H1 (cell line): ENCODE results near the gene ITGA4.

Source experiments
- EGR1 ChIP-seq: IDR thresholded peaks from 2 replicates; pipeline ENCODE4 v1.6.1; 2011; ENCODE audit warnings: low read depth, low read length, borderline replicate concordance
- HDAC2 ChIP-seq, 2 experiments: fragments of 300-600 bp in 1 of 2; sonication (generic) in 1 of 2; IDR thresholded peaks; 2 replicates each; pipeline ENCODE4 v1.6.1; 2011 to 2012; ENCODE audit warnings: low read depth in 2 of 2, low read length in 2 of 2, mild to moderate bottlenecking in 2 of 2, moderate library complexity in 2 of 2, borderline replicate concordance in 1 of 2, inconsistent platforms in 1 of 2

GRCh38 chr2:181464966-181465365 is 7.8 kb downstream of the ITGA4 start:
- TF ChIP-seq HDAC2 (IDR thresholded peaks at IDR 0.05; ENCODE audit: borderline replicate concordance in 1 of 2, low read depth in 2 of 2, low read length in 2 of 2) (no peak), EGR1 (no peak)
